RWPE2 (cell line): ENCODE measurements around the gene PAPPA2.

Experiments used
- ATAC-seq: fragments of 200-7000 bp; cut with Tn5 transposase; 3 replicates; pipeline ENCODE4 v1.9.1; 2021; ENCODE audit warnings: low read depth
- DNase-seq: peaks from one replicate; pipeline ENCODE4 v3.0.0-alpha.2; 2020; ENCODE audit warnings: low spot score
- H3K27ac ChIP-seq: fragments of 450-650 bp; 2 replicates; pipeline ENCODE4 v1.5.1; 2017; ENCODE audit warnings: mild to moderate bottlenecking; ENCODE audit not compliant: poor library complexity, severe bottlenecking
- H3K27me3 ChIP-seq: fragments of 250-450 bp; sonication (Bioruptor Pico); 2 replicates; pipeline ENCODE4 v1.5.1; 2021; ENCODE audit warnings: mild to moderate bottlenecking, moderate library complexity; ENCODE audit not compliant: insufficient read depth, poor library complexity, severe bottlenecking
- H3K36me3 ChIP-seq: fragments of 250-450 bp; sonication (Bioruptor Pico); 2 replicates; pipeline ENCODE4 v1.5.1; 2020; ENCODE audit warnings: low read depth, mild to moderate bottlenecking, moderate library complexity
- H3K4me1 ChIP-seq: fragments of 250-450 bp; sonication (Bioruptor Pico); 2 replicates; pipeline ENCODE4 v1.5.1; 2021; ENCODE audit warnings: mild to moderate bottlenecking, moderate library complexity; ENCODE audit not compliant: insufficient read depth, poor library complexity, severe bottlenecking
- H3K4me3 ChIP-seq: fragments of 250-450 bp; sonication (Bioruptor Pico); 2 replicates; pipeline ENCODE4 v1.5.1; 2021; ENCODE audit warnings: mild to moderate bottlenecking, moderate library complexity; ENCODE audit not compliant: severe bottlenecking
- H3K9me3 ChIP-seq: fragments of 250-450 bp; sonication (Bioruptor Pico); 2 replicates; pipeline ENCODE4 v1.5.1; 2021; ENCODE audit warnings: mild to moderate bottlenecking, moderate library complexity; ENCODE audit not compliant: severe bottlenecking
- TF ChIP-seq, protein P1 (sequence below): fragments of 450-650 bp; IDR thresholded peaks from one replicate; pipeline ENCODE4 v1.5.1; 2017; ENCODE audit warnings: mild to moderate bottlenecking, moderate library complexity; ENCODE audit not compliant: poor library complexity, severe bottlenecking

The PAPPA2 gene

GRCh38 chr1:176702901-176703300 lies 239.9 kb downstream of the PAPPA2 start:
- TF ChIP-seq, protein P1, sequence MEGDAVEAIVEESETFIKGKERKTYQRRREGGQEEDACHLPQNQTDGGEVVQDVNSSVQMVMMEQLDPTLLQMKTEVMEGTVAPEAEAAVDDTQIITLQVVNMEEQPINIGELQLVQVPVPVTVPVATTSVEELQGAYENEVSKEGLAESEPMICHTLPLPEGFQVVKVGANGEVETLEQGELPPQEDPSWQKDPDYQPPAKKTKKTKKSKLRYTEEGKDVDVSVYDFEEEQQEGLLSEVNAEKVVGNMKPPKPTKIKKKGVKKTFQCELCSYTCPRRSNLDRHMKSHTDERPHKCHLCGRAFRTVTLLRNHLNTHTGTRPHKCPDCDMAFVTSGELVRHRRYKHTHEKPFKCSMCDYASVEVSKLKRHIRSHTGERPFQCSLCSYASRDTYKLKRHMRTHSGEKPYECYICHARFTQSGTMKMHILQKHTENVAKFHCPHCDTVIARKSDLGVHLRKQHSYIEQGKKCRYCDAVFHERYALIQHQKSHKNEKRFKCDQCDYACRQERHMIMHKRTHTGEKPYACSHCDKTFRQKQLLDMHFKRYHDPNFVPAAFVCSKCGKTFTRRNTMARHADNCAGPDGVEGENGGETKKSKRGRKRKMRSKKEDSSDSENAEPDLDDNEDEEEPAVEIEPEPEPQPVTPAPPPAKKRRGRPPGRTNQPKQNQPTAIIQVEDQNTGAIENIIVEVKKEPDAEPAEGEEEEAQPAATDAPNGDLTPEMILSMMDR: no peak
- Histone ChIP-seq H3K4me1 (no peaks in the 10 kb centered on the region), H3K27ac (no peak overlapping the region), H3K27me3 (no peaks in the 10 kb centered on the region), H3K36me3 (no peaks in the 10 kb centered on the region), H3K9me3 (no peaks in the 10 kb centered on the region), H3K4me3 (no peak overlapping the region)
- ATAC-seq (no peak), DNase-seq (no peak)

- Histone ChIP-seq H3K4me3 (no peak overlapping the region), H3K27ac (no peak overlapping the region), H3K27me3 (peaks cover 4% of the 10 kb centered on the region), H3K9me3 (no peaks in the 10 kb centered on the region), H3K36me3 (no peaks in the 10 kb centered on the region), H3K4me1 (no peaks in the 10 kb centered on the region)
- DNase-seq (no peak), ATAC-seq (no peak)
- TF ChIP-seq, protein P1: no peak
Measured at GRCh38 chr1:176705585-176705984, 242.6 kb downstream of the PAPPA2 start.

DNA sequence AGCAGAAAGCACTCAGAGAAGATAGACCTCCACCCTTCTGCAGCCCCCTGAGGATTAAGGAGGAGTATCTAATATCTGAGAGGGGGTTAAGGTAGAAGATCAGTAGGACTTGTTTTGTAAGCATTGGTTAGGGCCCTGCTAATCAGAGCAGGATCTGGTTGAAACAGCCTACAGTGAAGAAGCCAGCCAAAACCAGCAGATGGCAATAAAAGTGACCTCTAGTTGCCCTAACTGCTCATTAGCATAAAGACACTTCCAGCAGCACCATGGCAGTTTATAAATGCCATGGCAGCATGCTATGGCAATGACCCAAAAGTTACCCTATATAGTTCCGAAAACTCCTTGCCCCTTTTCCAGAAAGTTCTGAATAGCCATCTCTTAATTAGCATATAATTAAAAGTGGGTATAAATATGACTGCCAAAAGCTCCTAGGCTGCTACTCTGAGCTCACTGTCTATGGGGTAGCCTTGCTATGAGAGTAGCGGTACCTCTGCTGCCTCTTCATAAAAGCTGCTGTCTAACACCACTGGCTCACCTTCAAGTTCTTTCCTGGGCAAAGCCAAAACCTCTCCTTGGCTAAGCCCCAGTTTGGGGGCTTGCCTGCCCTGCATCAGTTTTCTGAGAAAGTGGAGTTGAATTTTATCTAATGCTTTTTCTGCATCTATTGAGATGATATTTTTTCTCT lies 254.2 kb downstream of the PAPPA2 start:
- H3K36me3 ChIP-seq: no peaks in the 10 kb centered on the region
- no peaks in the 10 kb centered on the region for H3K27me3 ChIP-seq
- H3K4me1 ChIP-seq: no peaks in the 10 kb centered on the region
- no peak overlapping the region for H3K4me3 ChIP-seq
- H3K9me3 ChIP-seq: no peaks in the 10 kb centered on the region
- ATAC-seq: no peak
- DNase-seq: no peak
- TF ChIP-seq, protein P1: no peak
- H3K27ac ChIP-seq: no peak overlapping the region

- TF ChIP-seq, protein P1: no peak
Measured at GRCh38 chr1:176719447-176719846, 256.5 kb downstream of the PAPPA2 start.

DNA sequence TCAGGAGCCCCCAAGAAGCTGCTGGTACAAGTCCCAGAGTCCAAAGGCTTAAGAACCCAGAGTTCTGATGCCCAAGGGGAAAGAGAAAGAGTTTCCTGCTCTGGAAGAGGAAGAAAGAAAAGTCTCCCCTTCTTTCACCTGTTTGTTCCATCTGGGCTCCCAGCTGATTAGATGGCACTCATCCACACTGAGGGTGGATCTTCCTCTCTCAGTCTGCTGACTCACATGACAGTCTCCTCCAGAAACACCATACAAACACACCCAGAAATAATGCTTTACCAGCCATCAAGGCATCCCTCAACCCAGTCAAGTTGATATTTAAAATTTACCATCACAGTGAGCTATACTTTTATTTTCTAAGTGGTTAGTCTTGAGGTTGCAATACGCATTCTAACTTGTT lies 257.9 kb downstream of the PAPPA2 start:
- no peaks in the 10 kb centered on the region for H3K4me1 ChIP-seq
- no peak overlapping the region for H3K4me3 ChIP-seq
- no peak for DNase-seq
- H3K36me3 ChIP-seq: no peaks in the 10 kb centered on the region
- TF ChIP-seq, protein P1: no peak
- no peak for ATAC-seq
- H3K27me3 ChIP-seq: no peaks in the 10 kb centered on the region
- no peak overlapping the region for H3K27ac ChIP-seq
- H3K9me3 ChIP-seq: no peaks in the 10 kb centered on the region

More at GRCh38 chr1:176719447-176719846, 256.5 kb downstream of the PAPPA2 start:
- H3K4me3 ChIP-seq: no peak overlapping the region
- ATAC-seq: no peak
- no peaks in the 10 kb centered on the region for H3K9me3 ChIP-seq
- DNase-seq: no peak
- no peaks in the 10 kb centered on the region for H3K36me3 ChIP-seq
- no peaks in the 10 kb centered on the region for H3K27me3 ChIP-seq
- H3K4me1 ChIP-seq: no peaks in the 10 kb centered on the region
- no peak overlapping the region for H3K27ac ChIP-seq
